ENCODE measurements around the gene PRDM5.

GRCh38 chr4:120672558-120673147, 249.9 kb downstream of the PRDM5 start:
- no peak for TF ChIP-seq CTCF (IDR thresholded peaks at IDR 0.05)
- TF ChIP-seq POLR2A (IDR thresholded peaks at IDR 0.05) = no peak

Measured in thyroid gland (tissue), 4 donors.